HG02840 (cell line): ENCODE data around the gene CNPY1.
"Not testable (repeated sequence)": the region's sequence is repeated elsewhere in the genome, so short reads cannot be mapped to it uniquely, and the experiment has no call there.

Source experiments
- ATAC-seq: cut with Tn5 transposase; IDR thresholded peaks from one replicate; pipeline ENCODE4 v1.9.1; 2021; ENCODE audit warnings: mild to moderate bottlenecking, moderate library complexity, moderate number of reproducible peaks; ENCODE audit not compliant: unreplicated experiment, low FRiP score

The CNPY1 gene

DNA sequence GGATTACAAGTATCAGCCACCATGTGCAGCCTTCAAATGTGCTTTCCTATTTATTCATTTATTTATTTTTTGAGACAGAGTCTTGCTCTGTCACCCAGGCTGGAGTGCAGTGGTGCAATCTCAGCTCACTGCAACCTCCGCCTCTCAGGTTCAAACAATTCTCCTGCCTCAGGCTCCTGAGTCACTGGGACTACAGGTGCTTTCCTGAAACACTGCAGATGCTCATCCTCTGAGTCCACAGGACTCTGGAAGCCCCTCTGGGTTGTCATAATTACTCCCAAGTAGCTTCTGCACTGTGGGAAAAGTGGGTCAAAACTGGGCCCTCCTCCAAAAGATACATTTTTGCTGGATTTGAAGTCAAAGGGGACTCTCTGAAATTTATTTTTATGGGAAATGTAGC lies at the start of gene CNPY1:
Gene CNPY1 (minus strand): TSS at position 111 of the 400 bp plus-strand sequence. CDS start 630 bp downstream, outside the sequence.
- not testable (repeated sequence) for ATAC-seq

DNA sequence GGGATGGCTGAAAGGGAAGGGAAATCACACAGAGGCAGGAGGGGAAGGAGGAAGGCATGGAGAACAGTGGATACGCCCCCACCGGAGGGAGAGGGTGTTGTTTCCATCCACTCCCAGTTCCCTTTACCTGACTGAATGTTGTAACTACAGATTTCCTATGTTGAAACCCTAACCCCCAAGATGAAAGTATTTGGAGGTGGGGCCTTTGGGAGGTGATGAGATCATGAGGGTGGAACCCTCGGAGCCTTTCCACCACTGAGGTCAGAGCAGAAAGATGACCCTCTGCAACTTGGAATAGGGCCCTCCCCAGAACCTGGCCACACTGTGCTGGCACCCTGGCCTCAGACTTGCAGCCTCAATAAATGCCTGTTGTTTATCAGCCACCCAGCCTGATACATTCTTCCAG lies 48.6 kb upstream of the CNPY1 start:
- ATAC-seq = no peak

DNA sequence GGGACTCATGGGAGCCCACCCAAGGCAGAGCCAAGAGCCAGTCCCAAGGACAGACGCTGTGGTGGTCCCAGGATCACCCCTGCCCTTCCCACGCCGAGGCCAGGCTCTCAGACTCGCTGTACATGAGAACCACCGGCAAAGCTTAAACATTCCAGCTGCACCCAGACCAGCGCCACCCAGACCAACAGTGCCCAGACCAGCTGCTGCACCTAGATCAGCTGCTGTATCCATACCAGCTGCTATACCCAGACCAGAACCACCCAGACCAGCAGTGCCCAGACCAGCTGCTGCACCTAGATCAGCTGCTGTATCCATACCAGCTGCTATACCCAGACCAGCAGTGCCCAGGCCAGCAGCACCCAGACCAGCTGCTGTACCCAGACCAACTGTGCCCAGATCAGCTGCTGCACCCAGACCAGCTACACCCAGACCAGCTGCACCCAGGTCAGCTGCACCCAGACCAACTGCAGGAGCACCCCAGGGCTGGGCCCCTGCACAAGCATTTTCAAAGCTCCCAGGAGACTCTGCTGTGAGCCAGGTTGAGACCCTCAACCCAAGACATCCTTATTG lies 47.9 kb upstream of the CNPY1 start:
- no peak for ATAC-seq

DNA sequence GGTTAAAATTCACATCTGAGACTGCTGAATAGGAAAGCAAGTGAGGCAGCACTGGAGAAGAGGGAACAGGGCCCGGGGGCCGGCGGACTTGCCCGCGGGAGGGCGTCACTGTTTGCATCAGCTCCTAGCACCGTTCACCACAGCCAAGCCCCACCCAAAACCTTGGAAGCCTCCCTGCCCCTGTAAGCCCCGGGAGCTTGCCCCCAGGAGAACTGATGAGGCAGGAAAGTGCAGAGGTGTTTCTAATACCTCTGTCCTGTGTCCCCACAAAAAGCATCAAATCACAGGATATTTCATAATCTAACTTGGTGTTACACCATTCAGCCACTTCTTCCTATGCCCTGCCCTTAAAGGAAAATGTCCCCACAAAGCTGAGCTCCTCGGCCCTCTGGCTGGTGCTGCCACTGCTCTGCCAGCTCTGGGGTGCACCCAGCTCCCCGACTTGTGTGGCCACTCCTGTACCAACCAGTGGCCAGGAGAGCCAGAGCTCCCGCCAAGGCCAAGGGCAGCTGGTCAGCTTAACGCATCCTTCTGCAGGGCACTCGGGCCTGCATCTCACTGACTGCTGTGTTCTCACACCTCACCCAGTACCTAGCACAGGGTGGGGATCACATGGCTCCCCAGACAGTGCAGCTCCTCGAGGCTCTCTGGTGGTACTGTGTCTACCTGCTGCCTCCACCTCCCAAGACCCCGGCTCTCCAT lies 47.3 kb upstream of the CNPY1 start:
- ATAC-seq = no peak

DNA sequence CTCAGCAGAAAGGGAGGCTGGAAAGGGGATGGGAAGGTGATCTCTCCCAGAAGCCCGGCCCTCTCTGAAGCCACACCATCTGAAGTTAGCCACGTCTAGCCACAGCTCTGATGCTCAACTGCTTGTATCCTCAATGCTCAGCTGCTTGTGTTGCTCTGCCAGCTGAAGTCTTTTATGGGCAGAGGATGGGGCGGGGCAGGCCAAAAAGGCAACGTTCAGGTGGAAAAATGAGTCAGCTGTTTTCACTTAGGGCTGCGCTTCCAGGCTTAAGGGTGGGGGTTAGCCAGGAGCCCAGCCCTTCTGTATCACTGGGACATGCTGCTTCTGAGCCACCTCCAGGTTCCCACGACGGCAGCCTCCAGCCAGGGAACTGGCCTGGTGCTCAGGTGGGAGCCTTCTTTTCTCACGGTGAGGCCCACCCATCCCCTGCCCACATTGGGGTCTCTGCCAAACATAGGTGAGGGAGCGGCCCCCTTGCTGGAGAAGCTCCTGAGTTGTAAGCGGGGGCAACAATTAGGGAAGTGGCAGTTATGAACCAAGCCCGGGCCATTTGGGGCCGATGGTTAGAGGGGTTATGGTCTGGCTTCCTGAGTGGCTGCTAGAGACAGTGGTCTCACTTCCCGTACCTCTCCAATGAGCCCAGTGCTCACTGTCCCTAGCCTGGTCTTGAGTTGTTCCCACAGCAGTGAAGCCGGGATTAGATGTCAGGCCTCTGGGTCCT lies 44.9 kb upstream of the CNPY1 start:
- no peak for ATAC-seq

DNA sequence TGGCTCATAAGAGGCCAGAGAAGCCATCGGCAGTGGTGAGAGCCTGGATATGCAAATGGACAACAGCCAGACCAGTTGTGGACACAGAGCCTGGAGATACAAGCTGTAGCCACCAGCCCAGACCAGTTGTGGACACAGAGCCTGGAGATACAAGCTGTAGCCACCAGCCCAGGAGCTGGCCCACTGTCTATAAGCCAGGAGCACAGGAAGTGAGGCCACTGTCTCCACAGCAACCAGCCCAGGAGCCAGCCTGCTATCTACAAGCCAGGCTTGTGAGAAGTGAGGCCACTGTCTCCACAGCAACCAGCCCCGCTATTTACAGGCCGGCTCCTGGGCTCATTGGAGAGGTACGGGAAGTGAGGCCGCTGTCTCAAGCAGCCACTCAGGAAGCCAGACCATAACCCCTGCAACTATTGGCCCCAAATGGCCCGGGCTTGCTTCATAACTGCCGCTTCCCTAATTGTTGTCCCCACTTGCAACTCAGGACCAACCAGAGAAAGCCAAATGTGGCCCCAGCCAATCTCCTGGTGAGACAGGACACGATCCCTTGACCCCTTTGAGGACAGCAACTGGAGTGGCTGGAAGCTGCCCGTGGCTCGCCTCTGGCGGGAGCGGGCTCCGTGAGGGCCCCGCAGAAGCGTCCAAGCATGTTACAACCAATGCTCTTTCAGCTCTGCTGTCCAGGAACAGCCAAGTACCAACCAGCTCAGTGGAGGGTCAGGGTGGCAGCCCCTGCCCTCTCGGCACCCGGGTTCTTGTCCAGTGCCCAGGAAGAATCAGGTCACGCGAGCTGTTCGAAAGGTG lies 44.1 kb upstream of the CNPY1 start:
- ATAC-seq = no peak

DNA sequence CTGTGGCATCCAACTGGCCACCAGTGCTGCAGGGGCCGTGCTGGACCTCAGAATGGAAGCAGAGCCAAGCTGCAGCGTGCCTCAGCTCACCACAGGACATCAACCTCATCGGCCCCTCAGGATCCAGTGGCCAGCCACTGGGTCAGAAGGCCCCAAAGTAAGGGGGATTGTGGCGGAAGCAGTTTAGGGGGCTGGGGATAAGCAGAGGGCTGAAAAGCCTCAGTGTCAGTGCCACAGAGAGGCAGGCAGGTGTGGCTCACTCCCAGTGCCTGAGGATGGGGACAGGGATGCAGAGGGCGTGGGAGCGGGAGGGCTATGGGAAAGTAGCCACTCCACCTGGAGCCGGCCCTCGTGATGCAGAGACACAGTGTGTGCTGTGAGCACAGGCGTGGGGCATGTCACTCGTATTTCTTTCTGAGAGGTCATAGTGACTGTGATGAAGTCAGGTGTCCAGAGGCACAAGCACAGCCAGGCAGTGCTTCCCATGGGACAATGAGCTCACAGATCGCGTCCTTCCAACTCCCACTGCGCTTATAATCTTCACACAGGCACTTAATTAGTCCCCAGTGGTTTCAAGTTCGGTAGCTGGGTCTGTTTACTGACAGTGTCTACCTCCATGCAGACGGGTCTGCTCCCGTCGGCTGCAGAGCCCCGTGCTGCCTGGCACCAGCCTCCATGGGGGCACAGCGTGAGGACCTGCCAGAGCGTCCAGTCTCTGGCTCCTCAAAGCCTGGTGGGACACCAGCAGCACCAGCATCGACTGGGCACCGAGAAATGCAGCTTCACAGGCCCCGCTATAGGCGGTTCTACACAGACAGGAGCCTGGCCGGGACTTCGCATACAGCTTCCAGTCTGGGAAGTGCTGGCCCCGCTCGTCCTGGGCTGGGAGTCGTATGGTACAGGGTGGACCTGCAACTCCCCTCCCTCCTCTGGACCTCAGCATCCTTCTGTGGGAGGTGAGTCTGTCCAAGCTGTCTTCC lies 42.9 kb upstream of the CNPY1 start:
- ATAC-seq = no peak

DNA sequence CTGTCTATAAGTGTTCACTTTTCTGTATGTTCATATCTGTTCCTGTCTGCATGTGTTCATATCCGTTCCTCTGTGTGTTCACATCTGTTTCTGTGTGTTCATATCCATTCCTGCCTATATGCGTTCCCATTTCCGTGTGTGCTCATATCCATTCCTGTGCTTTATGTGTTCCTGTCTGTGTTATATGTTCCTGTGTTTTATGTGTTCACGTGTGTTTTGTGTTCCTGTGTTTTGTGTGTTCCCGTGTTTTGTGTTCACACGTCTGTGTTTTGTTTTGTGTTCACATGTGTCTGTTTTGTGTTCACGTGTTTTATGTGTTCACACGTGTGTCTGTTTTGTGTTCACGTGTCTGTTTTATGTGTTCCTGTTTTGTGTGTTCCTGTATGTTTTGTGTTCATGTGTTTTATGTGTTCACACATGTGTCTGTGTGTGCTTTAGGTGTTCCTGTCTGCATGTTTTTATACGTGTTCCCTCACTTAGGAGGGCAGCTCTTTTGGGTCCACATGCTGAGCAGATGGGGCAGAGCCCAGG lies 42.2 kb upstream of the CNPY1 start:
- ATAC-seq = no peak

DNA sequence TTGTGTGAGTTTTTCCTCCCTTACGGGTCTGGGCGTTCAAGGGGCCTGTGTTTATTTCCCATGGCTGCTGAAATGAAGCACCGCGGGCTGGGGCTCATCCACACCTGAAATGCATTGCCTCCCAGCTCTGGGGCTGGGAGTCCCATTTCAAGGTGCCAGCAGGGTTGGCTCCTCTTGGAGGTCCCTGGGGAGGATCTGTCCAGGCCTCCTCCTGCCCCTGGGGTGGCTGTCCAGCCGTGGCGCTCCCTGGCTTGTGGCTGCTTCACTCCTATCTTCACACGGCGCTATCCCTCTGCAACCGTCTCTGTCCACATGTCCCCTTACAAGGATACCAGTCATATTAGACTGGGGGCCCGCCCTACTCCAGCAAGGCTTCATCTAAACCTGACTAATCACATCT lies 41.1 kb upstream of the CNPY1 start:
- ATAC-seq = no peak

DNA sequence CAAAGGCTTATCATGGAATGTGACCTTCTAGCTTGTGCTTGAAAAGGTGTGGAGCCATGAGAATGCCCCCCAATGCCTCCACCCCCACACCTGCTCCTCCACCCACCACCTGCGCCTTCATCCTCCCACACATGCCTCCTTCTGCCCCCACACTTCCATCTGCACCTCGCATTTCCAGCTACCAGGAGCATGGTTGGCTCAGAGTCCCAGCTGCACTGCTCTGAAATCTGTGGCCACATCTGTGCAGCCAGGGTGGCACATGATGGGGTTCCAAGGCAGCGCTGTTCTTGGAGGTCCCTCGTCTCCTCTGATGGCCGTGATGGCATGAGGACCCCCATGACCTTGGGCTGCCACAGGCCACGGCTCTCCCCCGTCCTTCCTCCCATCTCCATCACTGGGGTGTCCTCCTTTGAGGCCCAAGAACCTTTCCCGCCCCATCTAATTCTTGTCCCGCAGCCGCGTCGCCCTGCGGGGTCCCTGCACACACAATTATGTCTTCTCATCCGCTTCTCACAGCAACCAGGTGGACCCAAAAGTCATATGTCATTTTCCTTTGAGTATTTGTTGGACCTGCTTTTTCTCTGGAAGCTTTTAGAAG lies 40.6 kb upstream of the CNPY1 start:
- no peak for ATAC-seq

DNA sequence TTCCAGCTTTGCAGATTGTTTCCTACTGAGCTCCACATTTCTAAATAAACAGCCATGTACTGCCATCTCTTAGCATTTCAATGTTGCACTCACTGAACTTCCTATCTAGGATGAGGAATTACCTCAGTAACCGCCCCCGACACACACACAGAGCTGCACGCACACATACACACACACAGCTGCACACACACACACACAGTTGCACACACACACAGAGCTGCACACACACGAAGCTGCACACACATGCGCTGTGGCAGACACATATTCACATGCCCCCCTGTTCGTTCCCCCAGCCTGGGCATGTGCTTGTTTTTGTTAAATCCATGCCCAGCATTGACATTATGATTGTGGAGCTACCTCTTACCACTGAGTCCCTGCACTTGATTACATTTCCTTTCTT lies 39.6 kb upstream of the CNPY1 start:
- no peak for ATAC-seq

DNA sequence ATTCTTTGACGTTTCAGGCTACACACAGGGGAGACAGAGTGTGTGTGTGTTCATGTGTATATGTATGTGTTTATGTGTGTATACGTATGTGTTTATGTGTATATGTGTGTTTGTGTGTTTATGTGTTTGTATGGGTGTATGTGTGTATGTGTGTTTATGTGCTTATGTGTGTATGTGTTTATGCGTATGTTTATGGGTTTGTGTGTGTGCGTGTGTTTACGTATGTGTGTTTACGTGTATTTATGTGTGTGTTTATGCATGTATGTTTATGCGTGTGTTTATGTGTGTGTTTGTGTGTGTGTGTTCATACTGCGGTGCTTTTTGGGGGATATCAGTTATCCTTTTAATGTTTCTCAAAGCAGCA lies 39.2 kb upstream of the CNPY1 start:
- no peak for ATAC-seq

DNA sequence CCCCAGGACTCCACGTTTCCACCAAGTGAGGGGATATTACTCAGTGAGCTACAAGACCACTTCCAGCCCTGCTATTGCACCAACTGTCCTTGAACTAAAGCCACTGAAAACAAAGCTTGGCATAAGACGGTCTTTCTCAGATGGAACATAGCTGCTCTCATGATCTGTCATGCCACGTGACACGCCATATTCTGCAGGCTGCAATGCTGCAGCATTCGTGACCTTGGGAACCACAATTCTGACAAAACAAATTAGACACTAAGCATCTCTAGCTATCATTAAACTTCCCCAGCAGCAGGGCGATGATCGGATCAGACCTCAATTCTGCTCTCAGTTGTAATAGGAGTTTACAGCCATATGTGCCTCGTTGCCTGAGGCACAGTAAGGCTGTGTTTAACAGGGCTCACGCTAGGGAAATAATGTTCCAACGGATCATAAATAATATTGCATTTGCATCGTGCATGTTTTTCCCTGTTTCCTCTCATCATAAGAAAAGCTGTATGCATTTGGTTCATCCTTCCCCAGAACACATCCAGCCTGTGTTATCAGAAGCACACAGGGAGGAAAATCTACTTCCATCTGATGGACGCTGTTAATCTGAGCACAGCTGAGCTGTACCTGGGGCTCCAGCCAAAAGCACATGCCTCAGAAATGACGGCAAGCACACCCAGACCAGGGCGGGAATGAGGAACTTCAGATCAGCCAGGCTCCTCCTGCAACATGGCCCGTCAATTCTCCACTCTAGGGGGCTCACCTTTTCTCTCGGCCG lies 38.6 kb upstream of the CNPY1 start:
- no peak for ATAC-seq

DNA sequence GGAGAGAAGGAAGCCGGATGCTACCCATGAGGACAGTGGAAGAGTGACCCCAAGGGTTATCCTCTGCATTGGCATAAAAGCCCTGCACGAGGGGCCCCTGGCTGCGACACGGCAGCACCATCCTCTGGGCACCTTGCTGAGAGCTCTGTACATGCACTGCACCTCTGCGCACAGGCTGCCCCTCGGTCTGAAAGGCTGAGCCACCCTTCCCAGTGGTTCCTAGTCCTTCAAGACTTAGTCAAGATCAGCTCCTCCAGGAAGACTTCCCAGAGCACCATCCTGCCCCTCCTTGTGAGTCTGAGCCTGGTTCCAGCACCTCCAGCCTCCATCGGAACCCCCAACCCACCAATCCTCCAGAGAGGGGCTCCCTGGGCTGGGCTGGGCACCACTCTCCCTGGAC lies 37.9 kb upstream of the CNPY1 start:
- no peak for ATAC-seq

DNA sequence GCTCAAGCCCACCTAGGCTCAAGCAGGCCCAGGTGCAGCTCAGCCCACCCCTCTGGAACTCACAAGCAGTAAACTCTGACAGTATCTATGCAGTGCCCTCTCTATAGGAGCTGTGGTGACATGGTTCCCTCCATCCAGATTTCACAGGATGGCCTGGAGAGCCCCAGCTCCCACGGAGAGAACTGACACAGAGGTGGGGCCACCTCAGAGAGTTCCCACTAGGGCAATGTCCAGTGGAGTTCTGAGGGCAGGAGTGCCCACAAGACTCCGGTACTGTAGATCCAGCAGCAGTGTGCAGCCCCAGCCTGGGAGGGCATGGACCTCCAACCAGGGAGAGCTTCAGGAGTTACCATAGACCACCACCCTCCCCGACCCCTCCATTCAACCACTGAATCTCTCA lies 37.3 kb upstream of the CNPY1 start:
- ATAC-seq = no peak

DNA sequence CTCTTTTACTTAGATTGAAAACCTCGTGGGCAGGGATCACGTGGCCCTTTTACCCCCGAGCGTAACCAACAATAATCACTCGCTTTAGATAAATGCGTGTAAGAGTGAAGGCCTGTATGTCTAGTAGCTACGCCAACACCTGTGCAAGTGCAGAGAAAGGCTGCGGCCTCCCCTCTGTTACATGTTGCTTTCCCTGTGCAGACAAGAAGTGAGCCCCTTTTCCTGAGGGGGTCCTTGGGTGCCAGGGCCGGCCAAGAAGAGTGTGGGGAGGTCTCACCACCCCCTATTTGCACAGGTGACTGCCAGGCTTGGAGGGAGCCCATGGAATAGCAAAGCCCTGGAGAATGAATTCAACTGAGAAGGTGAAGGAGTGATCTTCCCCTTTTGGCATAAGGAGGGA lies 35.6 kb upstream of the CNPY1 start:
- ATAC-seq = no peak

DNA sequence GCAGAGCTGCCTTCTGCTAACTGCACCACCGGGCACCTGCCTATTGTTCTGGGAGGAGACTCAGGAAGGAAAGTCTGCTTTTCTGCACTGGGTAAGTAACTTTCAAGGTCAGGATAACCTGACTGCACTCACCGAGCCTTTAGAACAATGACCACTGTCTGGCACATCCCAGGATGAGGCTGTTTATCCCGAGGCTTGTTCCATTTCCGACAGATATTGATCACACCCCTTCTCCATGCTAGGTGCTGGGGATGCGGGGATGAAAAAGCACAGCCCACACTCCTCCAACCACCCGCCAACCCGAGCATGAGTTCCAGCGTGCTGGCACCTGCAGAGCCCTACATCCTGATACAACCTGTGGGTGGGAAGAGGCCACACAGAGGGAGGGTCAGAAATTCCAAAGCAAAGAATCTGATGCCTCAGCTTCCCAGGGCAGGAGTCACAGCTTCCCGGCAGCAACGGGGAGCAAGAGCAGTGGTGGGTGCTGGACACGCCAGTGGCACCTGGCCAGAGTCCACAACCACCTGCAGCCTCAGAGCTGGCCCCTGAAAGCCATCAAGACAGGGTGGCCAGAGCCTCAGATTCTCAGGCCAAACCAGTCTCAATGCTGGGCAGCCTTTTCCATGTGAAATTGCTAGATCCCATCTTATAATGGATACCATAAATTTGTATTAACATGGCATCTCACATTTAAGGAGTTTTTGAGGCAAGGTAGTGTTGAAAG lies 34.9 kb upstream of the CNPY1 start:
- ATAC-seq = no peak

DNA sequence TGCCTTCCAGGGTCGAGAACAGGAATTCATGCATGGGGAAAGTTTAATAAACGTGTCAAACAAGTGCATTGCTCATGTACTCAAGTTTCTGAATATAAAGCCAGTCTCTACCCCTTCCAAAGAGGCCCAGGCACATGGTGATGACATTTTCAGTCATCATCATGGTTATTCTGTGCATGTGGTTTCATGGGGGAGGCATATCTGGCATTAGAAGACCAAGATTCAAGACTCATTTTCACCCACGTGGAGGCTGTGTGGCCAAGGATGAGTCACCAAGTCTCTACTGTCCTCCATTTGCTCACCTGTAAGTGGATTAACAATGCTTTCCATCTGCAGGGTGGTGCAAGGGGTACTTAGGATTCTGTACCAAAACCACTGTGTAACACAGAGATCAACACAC lies 34.0 kb upstream of the CNPY1 start:
- ATAC-seq = no peak
